ENCODE results near the gene ABHD14A.
"Not testable (repeated sequence)": the region's sequence is repeated elsewhere in the genome, so short reads cannot be mapped to it uniquely, and the experiment has no call there.

GRCh38 chr3:51993657-51994056 is 18.8 kb downstream of the ABHD14A start:
- not testable (repeated sequence) for TF ChIP-seq CTCF, POLR2A (IDR thresholded peaks at IDR 0.05)

All from tibial nerve (tissue), 3 donors.